ENCODE measurements around the gene OR5H1. TPM values are rescaled to one million over a fixed set of nuclear protein-coding genes. Genes with fewer than 3 reads are reported as not detected.
"Not testable (repeated sequence)": the region's sequence is repeated elsewhere in the genome, so short reads cannot be mapped to it uniquely, and the experiment has no call there.

The OR5H1 gene
- total RNA-seq, 2 experiments from 2014 or later, result not detected

GRCh38 chr3:98149456-98149855, 18.9 kb downstream of the OR5H1 start:
- H3K36me3 Mint-ChIP-seq; ATAC-seq (ENCODE audit: low read depth); POLR2A ChIA-PET; H3K4me1 Mint-ChIP-seq; H3K27ac Mint-ChIP-seq; H3K27me3 Mint-ChIP-seq; H3K9me3 Mint-ChIP-seq; H3K4me3 Mint-ChIP-seq; DNase-seq: not testable (repeated sequence)

GRCh38 chr3:98151241-98151640, 20.7 kb downstream of the OR5H1 start:
- POLR2A ChIA-PET, result no interaction called here
- Mint-ChIP-seq H3K27me3 (peaks cover 2% of the 10 kb centered on the region), H3K27ac (no peak overlapping the region), H3K4me1 (no peaks in the 10 kb centered on the region), H3K36me3 (no peaks in the 10 kb centered on the region), H3K4me3 (no peak overlapping the region), H3K9me3 (peaks cover 2% of the 10 kb centered on the region)
- ATAC-seq (ENCODE audit: low read depth), result no peak
- no peak for DNase-seq

- no peak within 1 kb of the TSS for H3K27ac Mint-ChIP-seq
- no peak within 1 kb of the TSS for H3K4me3 Mint-ChIP-seq
- POLR2A ChIA-PET, result no interaction called here
Measured at GRCh38 chr3:98166396-98166795, 35.9 kb downstream of the OR5H1 start, which contains the start of gene OR5H15. Gene OR5H15 (plus strand): TSS chr3:98166696. CDS start chr3:98168700, 2,004 bp downstream.

GRCh38 chr3:98171071-98171470, 40.5 kb downstream of the OR5H1 start:
- Mint-ChIP-seq H3K27ac (no peak overlapping the region), H3K4me3 (no peak overlapping the region), H3K27me3 (peaks cover 9% of the 10 kb centered on the region), H3K36me3 (no peaks in the 10 kb centered on the region), H3K9me3 (no peaks in the 10 kb centered on the region), H3K4me1 (no peaks in the 10 kb centered on the region)
- ATAC-seq (ENCODE audit: low read depth) (no peak), DNase-seq (no peak)
- POLR2A ChIA-PET, result no interaction called here

More at GRCh38 chr3:98166396-98166795, 35.9 kb downstream of the OR5H1 start, which contains the start of gene OR5H15:
- no peak for DNase-seq
- no peaks in the 10 kb centered on the region for H3K36me3 Mint-ChIP-seq
- no peaks in the 10 kb centered on the region for H3K9me3 Mint-ChIP-seq
- no peaks in the 10 kb centered on the region for H3K4me1 Mint-ChIP-seq
- ATAC-seq (ENCODE audit: low read depth), result no peak
- peaks cover 9% of the 10 kb centered on the region for H3K27me3 Mint-ChIP-seq

- ATAC-seq (ENCODE audit: low read depth), result no peak
- Mint-ChIP-seq H3K4me3 (no peak overlapping the region), H3K27ac (no peak overlapping the region), H3K9me3 (no peaks in the 10 kb centered on the region), H3K4me1 (no peaks in the 10 kb centered on the region), H3K36me3 (no peaks in the 10 kb centered on the region), H3K27me3 (peaks cover 12% of the 10 kb centered on the region)
- POLR2A ChIA-PET, result no interaction called here
- DNase-seq, result no peak
Measured at GRCh38 chr3:98172621-98173020, 42.1 kb downstream of the OR5H1 start.

GRCh38 chr3:98180319-98180890, 49.9 kb downstream of the OR5H1 start:
- no peak overlapping the region for H3K4me3 Mint-ChIP-seq
- DNase-seq, result no peak
- POLR2A ChIA-PET, result no interaction called here
- H3K27me3 Mint-ChIP-seq, result peaks cover 9% of the 10 kb centered on the region
- H3K36me3 Mint-ChIP-seq, result no peaks in the 10 kb centered on the region
- no peak for ATAC-seq (ENCODE audit: low read depth)
- H3K27ac Mint-ChIP-seq, result no peak overlapping the region
- H3K9me3 Mint-ChIP-seq, result no peaks in the 10 kb centered on the region
- H3K4me1 Mint-ChIP-seq, result no peaks in the 10 kb centered on the region

- no peaks in the 10 kb centered on the region for H3K4me1 Mint-ChIP-seq
- H3K9me3 Mint-ChIP-seq, result no peaks in the 10 kb centered on the region
- POLR2A ChIA-PET, result no interaction called here
- no peak for DNase-seq
- H3K27ac Mint-ChIP-seq, result no peak overlapping the region
- H3K4me3 Mint-ChIP-seq, result no peak overlapping the region
- H3K27me3 Mint-ChIP-seq, result peaks cover 7% of the 10 kb centered on the region
- no peaks in the 10 kb centered on the region for H3K36me3 Mint-ChIP-seq
- ATAC-seq (ENCODE audit: low read depth), result no peak
Measured at GRCh38 chr3:98182196-98182595, 51.7 kb downstream of the OR5H1 start.

- Mint-ChIP-seq H3K4me3 (no peak overlapping the region), H3K27me3 (peaks cover 7% of the 10 kb centered on the region), H3K27ac (no peak overlapping the region), H3K36me3 (no peaks in the 10 kb centered on the region), H3K9me3 (no peaks in the 10 kb centered on the region), H3K4me1 (peaks cover 4% of the 10 kb centered on the region)
- POLR2A ChIA-PET, result no interaction called here
- no peak for ATAC-seq (ENCODE audit: low read depth)
- DNase-seq, result no peak
Measured at GRCh38 chr3:98185180-98185579, 54.7 kb downstream of the OR5H1 start.

Other genes starting within 250 kb of the OR5H1 start
- 10 to 100 TPM; 23.8 to 24.2 TPM for gene RIOX2, start 158.3 kb upstream of the OR5H1 start, total RNA-seq
- not detected for gene GABRR3, start 95.4 kb upstream of the OR5H1 start, total RNA-seq
- not detected for gene OR5AC2, start 43.5 kb upstream of the OR5H1 start, total RNA-seq
- gene OR5H14, start 16.8 kb downstream of the OR5H1 start, total RNA-seq, result not detected
- gene OR5H15, start 36.0 kb downstream of the OR5H1 start, total RNA-seq, result not detected
- not detected for gene OR5H6, start 133.5 kb downstream of the OR5H1 start, total RNA-seq
- gene OR5H2, start 151.8 kb downstream of the OR5H1 start, total RNA-seq, result not detected
- not detected for gene OR5K4, start 223.1 kb downstream of the OR5H1 start, total RNA-seq

All from activated naive CD8-positive, alpha-beta T cell treated with anti-CD3 and anti-CD28 coated beads, Interleukin-2, amount 10 ng/mL, durations not matched to agents 7 days and 5 days (primary cell).